Astrocyte (in vitro differentiated cells and primary cell): ENCODE measurements around the gene BMP6. TPM values are rescaled to one million over a fixed set of nuclear protein-coding genes. Genes with fewer than 3 reads are reported as not detected.

Experiments used
- DNase-seq: peaks from one replicate; pipeline ENCODE4 v3.0.0-alpha.2; 2010; ENCODE audit warnings: low read depth
- FAIRE-seq: peaks from 2 replicates; lab custom pipeline; 2011; peaks lifted over from hg19 to GRCh38; lab: Jason Lieb, UNC
- H2AFZ ChIP-seq: 2 replicates; pipeline ENCODE4 v1.6.0; 2012; ENCODE audit warnings: low read depth, low read length, inconsistent platforms
- H3K27ac ChIP-seq: 2 replicates; pipeline ENCODE4 v1.5.1; 2011; ENCODE audit warnings: low read depth, low read length, inconsistent platforms
- H3K27me3 ChIP-seq: 2 replicates; pipeline ENCODE4 v1.6.0; 2011; ENCODE audit warnings: low read length, inconsistent platforms; ENCODE audit not compliant: insufficient read depth
- H3K36me3 ChIP-seq: 2 replicates; pipeline ENCODE4 v1.5.1; 2011; ENCODE audit warnings: low read length, inconsistent platforms; ENCODE audit not compliant: insufficient read depth
- H3K4me1 ChIP-seq: 2 replicates; pipeline ENCODE4 v1.5.1; 2011; ENCODE audit warnings: low read length, inconsistent platforms; ENCODE audit not compliant: insufficient read depth
- H3K4me2 ChIP-seq: 2 replicates; pipeline ENCODE4 v1.6.0; 2012; ENCODE audit warnings: low read length, inconsistent platforms
- H3K4me3 ChIP-seq: 2 replicates; pipeline ENCODE4 v1.5.1; 2011; ENCODE audit warnings: low read depth, mild to moderate bottlenecking, low read length, inconsistent platforms; ENCODE audit not compliant: insufficient read depth
- H3K79me2 ChIP-seq: 2 replicates; pipeline ENCODE4 v1.6.0; 2012; ENCODE audit warnings: mild to moderate bottlenecking, low read length, inconsistent platforms; ENCODE audit not compliant: insufficient read depth
- H3K9ac ChIP-seq: 2 replicates; pipeline ENCODE4 v1.6.0; 2012; ENCODE audit warnings: mild to moderate bottlenecking, low read length, inconsistent platforms
- H3K9me3 ChIP-seq: 2 replicates; pipeline ENCODE4 v1.5.1; 2012; ENCODE audit warnings: low read depth, mild to moderate bottlenecking, low read length, inconsistent platforms; ENCODE audit not compliant: insufficient read depth
- H4K20me1 ChIP-seq: 2 replicates; pipeline ENCODE4 v1.6.0; 2012; ENCODE audit warnings: low read length, inconsistent platforms; ENCODE audit not compliant: insufficient read depth
- H3K27ac Mint-ChIP-seq: one replicate; pipeline ENCODE4 v1.8.0; 2021; ENCODE audit warnings: mild to moderate bottlenecking, mixed read lengths; ENCODE audit not compliant: unreplicated experiment
- H3K27me3 Mint-ChIP-seq: one replicate; pipeline ENCODE4 v1.8.0; 2021; ENCODE audit warnings: low read depth, mixed read lengths; ENCODE audit not compliant: unreplicated experiment
- H3K36me3 Mint-ChIP-seq: one replicate; pipeline ENCODE4 v1.8.0; 2021; ENCODE audit warnings: low read depth, mixed read lengths; ENCODE audit not compliant: unreplicated experiment
- H3K4me1 Mint-ChIP-seq: one replicate; pipeline ENCODE4 v1.8.0; 2021; ENCODE audit warnings: low read depth, mixed read lengths; ENCODE audit not compliant: unreplicated experiment
- H3K4me3 Mint-ChIP-seq: one replicate; pipeline ENCODE4 v1.8.0; 2021; ENCODE audit warnings: mild to moderate bottlenecking, moderate library complexity, mixed read lengths; ENCODE audit not compliant: unreplicated experiment
- H3K9me3 Mint-ChIP-seq: one replicate; pipeline ENCODE4 v1.8.0; 2021; ENCODE audit warnings: mild to moderate bottlenecking, mixed read lengths; ENCODE audit not compliant: unreplicated experiment
- EZH2 ChIP-seq: IDR thresholded peaks from 2 replicates; pipeline ENCODE4 v1.6.1; 2012; ENCODE audit warnings: mild to moderate bottlenecking, low read length, inconsistent platforms; ENCODE audit not compliant: insufficient read depth
- total RNA-seq: library from RNA; stranded (reverse); gene quantifications from 2 replicates; pipeline ENCODE4 v1.2.1, GENCODE V29; 2021
- TF ChIP-seq, protein P1 (sequence below): IDR thresholded peaks from 2 replicates; pipeline ENCODE4 v1.5.1; 2011; ENCODE audit warnings: low read depth, mild to moderate bottlenecking, inconsistent platforms, low read length, moderate library complexity; ENCODE audit not compliant: insufficient read depth

The BMP6 gene
- total RNA-seq, 1 donor from 2014 or later = 2.8 TPM

- Mint-ChIP-seq H3K36me3 (peaks cover 23% of the 10 kb centered on the region), H3K4me3 (no peak overlapping the region), H3K27ac (no peak overlapping the region), H3K9me3 (peaks cover 2% of the 10 kb centered on the region), H3K4me1 (no peaks in the 10 kb centered on the region), H3K27me3 (no peaks in the 10 kb centered on the region)
- Histone ChIP-seq H3K4me3 (no peak overlapping the region), H3K27ac (no peak overlapping the region), H3K27me3 (no peaks in the 10 kb centered on the region), H3K36me3 (peaks cover 78% of the 10 kb centered on the region), H2AFZ (no peak overlapping the region), H3K4me2 (no peak overlapping the region), H3K4me1 (no peaks in the 10 kb centered on the region), H3K79me2 (peaks cover 52% of the 10 kb centered on the region), H3K9ac (no peak overlapping the region), H3K9me3 (no peaks in the 10 kb centered on the region), H4K20me1 (peaks cover 94% of the 10 kb centered on the region)
- TF ChIP-seq, protein P1, sequence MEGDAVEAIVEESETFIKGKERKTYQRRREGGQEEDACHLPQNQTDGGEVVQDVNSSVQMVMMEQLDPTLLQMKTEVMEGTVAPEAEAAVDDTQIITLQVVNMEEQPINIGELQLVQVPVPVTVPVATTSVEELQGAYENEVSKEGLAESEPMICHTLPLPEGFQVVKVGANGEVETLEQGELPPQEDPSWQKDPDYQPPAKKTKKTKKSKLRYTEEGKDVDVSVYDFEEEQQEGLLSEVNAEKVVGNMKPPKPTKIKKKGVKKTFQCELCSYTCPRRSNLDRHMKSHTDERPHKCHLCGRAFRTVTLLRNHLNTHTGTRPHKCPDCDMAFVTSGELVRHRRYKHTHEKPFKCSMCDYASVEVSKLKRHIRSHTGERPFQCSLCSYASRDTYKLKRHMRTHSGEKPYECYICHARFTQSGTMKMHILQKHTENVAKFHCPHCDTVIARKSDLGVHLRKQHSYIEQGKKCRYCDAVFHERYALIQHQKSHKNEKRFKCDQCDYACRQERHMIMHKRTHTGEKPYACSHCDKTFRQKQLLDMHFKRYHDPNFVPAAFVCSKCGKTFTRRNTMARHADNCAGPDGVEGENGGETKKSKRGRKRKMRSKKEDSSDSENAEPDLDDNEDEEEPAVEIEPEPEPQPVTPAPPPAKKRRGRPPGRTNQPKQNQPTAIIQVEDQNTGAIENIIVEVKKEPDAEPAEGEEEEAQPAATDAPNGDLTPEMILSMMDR = no peak
- TF ChIP-seq EZH2 = no peak
- FAIRE-seq (no peak), DNase-seq (no peak)
These were observed 175.2 kb downstream of the BMP6 start for GRCh38 chr6:7901056-7901455.

DNA sequence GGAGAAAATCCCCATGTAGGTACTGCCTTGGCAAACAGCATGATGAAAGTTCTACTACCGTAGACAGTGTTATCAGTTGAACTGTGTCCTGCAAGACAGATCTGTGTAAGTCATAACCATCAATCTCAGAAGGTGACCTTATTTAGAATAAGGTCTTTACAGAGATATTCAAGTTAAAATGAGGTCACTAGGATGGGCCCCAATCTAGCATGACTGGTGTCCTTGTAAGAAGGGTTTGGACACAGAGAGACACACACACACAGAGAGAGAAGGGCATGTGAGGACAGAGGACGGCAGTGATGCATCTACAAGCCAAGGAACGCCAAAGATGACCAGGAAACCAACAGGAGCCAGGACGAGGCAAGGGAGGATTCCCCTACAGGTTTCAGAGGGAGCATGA, 175.9 kb downstream of the BMP6 start:
- peaks cover 70% of the 10 kb centered on the region for H3K36me3 ChIP-seq
- H3K9me3 Mint-ChIP-seq = peaks cover 2% of the 10 kb centered on the region

GRCh38 chr6:7902221-7902620, 176.3 kb downstream of the BMP6 start:
- Histone ChIP-seq H3K27ac (no peak overlapping the region), H3K4me1 (no peaks in the 10 kb centered on the region), H3K79me2 (peaks cover 62% of the 10 kb centered on the region), H2AFZ (no peak overlapping the region), H3K4me2 (no peak overlapping the region), H3K36me3 (peaks cover 68% of the 10 kb centered on the region), H3K27me3 (no peaks in the 10 kb centered on the region), H3K9ac (no peak overlapping the region), H4K20me1 (peaks cover 97% of the 10 kb centered on the region), H3K9me3 (no peaks in the 10 kb centered on the region), H3K4me3 (no peak overlapping the region)
- TF ChIP-seq EZH2 = no peak
- TF ChIP-seq, protein P1 = no peak
- Mint-ChIP-seq H3K9me3 (peaks cover 2% of the 10 kb centered on the region), H3K27me3 (no peaks in the 10 kb centered on the region), H3K36me3 (peaks cover 25% of the 10 kb centered on the region), H3K4me1 (peaks cover 4% of the 10 kb centered on the region), H3K27ac (no peak overlapping the region), H3K4me3 (no peak overlapping the region)
- FAIRE-seq (no peak), DNase-seq (no peak)

More for the DNA sequence above, 175.9 kb downstream of the BMP6 start:
- Histone ChIP-seq H3K79me2 (peaks cover 58% of the 10 kb centered on the region), H3K4me2 (no peak overlapping the region), H2AFZ (no peak overlapping the region), H3K27ac (no peak overlapping the region), H3K4me3 (no peak overlapping the region), H3K9ac (no peak overlapping the region), H3K27me3 (no peaks in the 10 kb centered on the region), H3K9me3 (no peaks in the 10 kb centered on the region), H3K4me1 (no peaks in the 10 kb centered on the region), H4K20me1 (peaks cover 94% of the 10 kb centered on the region)
- H3K36me3 Mint-ChIP-seq = peaks cover 24% of the 10 kb centered on the region
- FAIRE-seq (no peak), DNase-seq (no peak)
- H3K4me3 Mint-ChIP-seq = no peak overlapping the region
- peaks cover under 1% of the 10 kb centered on the region for H3K4me1 Mint-ChIP-seq
- no peaks in the 10 kb centered on the region for H3K27me3 Mint-ChIP-seq
- TF ChIP-seq, protein P1 = no peak
- TF ChIP-seq EZH2 = no peak
- H3K27ac Mint-ChIP-seq = peak overlapping the region; percentile 56
